SK-N-MC (cell line): ENCODE data around the gene TBC1D1.
A peak's percentile ranks its signal among the peaks of the same experiment; 100 is the strongest.

Experiments
- DNase-seq: peaks from one replicate; pipeline ENCODE4 v3.0.0-alpha.2; 2011; ENCODE audit warnings: low read depth, low spot score
- H3K27ac ChIP-seq: fragments of 200-600 bp; sonication (generic); 2 replicates; pipeline ENCODE4 v1.5.1; 2016; ENCODE audit warnings: mixed run types
- H3K36me3 ChIP-seq: fragments of 200-600 bp; sonication (generic); 2 replicates; pipeline ENCODE4 v1.6.1; 2017; ENCODE audit warnings: antibody characterized with exemption, low read length, mixed read lengths; ENCODE audit not compliant: insufficient read depth
- H3K4me3 ChIP-seq: fragments of 200-600 bp; sonication (generic); 2 replicates; pipeline ENCODE4 v1.5.1; 2016
- H3K9ac ChIP-seq: fragments of 200-600 bp; sonication (generic); 2 replicates; pipeline ENCODE4 v1.8.0; 2017; ENCODE audit warnings: mixed run types, mixed read lengths; ENCODE audit not compliant: insufficient read length
- H3K9me3 ChIP-seq: fragments of 200-600 bp; sonication (generic); 2 replicates; pipeline ENCODE4 v1.6.1; 2017; ENCODE audit warnings: low read depth, mild to moderate bottlenecking, antibody characterized with exemption, low read length, moderate library complexity, mixed read lengths
- EZH2 ChIP-seq: fragments of 200-600 bp; sonication (generic); IDR thresholded peaks from one replicate; pipeline ENCODE4 v1.6.1; 2017; ENCODE audit warnings: antibody characterized with exemption
- FOXP2 ChIP-seq: optimal IDR thresholded peaks from 2 replicates; pipeline ENCODE3; 2011; ENCODE audit warnings: mild to moderate bottlenecking, moderate library complexity; ENCODE audit not compliant: insufficient read depth; ENCODE audit errors: extremely low read length, control extremely low read depth
- POLR2AphosphoS5 ChIP-seq: IDR thresholded peaks from 2 replicates; pipeline ENCODE4 v1.6.1; 2012; ENCODE audit warnings: mild to moderate bottlenecking, low read depth, low read length, borderline replicate concordance

TBC1D1 gene

DNA sequence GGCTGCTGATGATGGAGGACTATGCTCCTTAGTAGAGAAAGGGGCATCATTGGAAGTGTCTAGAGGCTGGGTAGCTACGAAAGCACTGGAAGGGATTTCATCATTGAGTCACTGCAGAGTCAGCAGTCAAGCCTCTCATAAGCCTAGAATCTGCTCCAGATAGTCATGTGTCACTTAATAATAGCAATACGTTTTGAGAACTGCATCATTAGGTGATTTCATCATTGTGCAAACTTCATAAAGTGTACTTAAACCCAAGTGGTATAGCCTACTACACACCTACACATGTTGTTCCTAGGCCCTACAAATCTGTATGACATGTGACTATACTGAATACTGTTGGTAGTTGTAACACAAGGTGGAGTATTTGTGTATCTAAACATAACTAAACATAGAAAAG lies 234.9 kb downstream of the TBC1D1 start:
- no peak for DNase-seq
- no peak overlapping the region for H3K9ac ChIP-seq
- H3K9me3 ChIP-seq, result no peaks in the 10 kb centered on the region
- TF ChIP-seq FOXP2, result no peak
- TF ChIP-seq EZH2, result no peak
- no peak for TF ChIP-seq POLR2AphosphoS5
- H3K4me3 ChIP-seq, result no peak overlapping the region
- no peak overlapping the region for H3K27ac ChIP-seq
- H3K36me3 ChIP-seq, result no peaks in the 10 kb centered on the region

DNA sequence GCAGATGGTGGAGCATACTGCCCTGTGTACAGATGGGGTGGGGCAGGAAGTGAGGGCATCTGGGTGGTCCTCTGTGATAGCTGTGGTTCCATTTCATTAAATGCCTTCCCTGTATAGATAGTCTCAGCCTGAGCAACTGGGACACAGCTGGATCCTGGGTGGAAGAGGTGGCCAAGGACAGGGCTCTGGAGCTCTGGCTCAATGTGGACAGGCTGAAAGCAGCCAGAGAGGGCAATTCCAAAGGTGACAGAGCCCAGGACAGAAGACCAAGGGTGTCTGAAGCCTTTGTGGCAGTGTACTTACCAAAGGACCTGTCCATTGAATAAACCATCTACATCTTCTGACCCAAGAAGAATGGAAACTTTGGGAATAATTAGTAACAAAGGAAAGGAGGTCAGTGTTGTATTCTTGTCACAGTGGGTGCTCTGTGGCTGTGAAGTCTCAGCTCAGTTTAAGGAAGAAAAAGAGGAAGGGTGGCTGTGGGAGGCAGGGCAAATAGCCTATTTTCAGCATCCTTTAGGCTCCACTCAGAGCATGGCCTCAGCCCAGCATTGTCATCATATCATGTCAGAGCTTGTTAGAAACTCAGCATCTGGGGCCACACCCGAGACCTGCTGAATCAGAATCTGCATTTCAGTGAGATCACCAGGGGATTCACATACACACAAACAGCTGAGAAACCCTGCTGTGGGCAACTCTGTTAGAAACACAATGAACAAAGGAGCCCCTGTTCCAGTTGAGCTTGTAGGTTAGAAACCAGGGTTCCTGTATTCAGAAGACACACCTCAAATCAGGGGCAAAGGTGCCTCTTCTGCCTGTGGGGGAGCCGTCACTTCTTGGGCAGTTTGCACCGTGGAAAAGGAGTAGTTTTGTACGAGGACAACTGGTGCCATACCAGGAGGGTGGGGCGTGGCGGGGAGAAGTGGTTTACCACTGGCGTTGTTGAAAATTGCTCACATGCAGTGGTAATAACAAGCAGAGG lies 237.9 kb downstream of the TBC1D1 start:
- Histone ChIP-seq H3K9ac (no peak overlapping the region), H3K36me3 (no peaks in the 10 kb centered on the region), H3K9me3 (no peaks in the 10 kb centered on the region), H3K4me3 (no peak overlapping the region), H3K27ac (no peak overlapping the region)
- no peak for TF ChIP-seq FOXP2
- no peak for TF ChIP-seq POLR2AphosphoS5
- no peak for DNase-seq

- TF ChIP-seq POLR2AphosphoS5 (no peak), EZH2 (no peak), FOXP2 (no peak)
- H3K36me3 ChIP-seq, result no peaks in the 10 kb centered on the region
- DNase-seq, result no peak
- no peaks in the 10 kb centered on the region for H3K9me3 ChIP-seq
- H3K9ac ChIP-seq, result no peak overlapping the region
- H3K4me3 ChIP-seq, result no peak overlapping the region
- H3K27ac ChIP-seq, result no peak overlapping the region
These were observed 238.8 kb downstream of the TBC1D1 start for GRCh38 chr4:38129460-38130227.

DNA sequence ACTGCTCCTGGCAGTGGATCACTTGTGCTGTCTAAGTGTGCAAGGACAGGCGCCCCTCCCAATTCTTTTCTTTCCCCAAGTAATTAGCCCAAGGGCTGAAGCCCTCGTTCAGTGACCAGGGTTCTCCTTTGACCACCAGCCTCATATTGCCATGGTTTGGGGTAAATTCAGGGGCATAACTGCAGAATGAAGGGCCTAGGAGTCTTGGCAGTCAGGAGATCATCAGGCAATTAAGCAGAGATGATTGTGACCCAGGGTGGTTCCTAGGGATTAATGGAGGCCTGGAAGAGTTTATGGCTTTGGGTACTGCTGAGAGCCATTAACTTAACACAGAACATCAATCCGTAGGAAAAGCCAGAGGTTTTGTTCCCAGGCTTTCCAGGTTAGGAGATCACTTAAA lies 240.0 kb downstream of the TBC1D1 start:
- Histone ChIP-seq H3K9ac (no peak overlapping the region), H3K27ac (no peak overlapping the region)

GRCh38 chr4:38131371-38132091 lies 240.6 kb downstream of the TBC1D1 start:
- peak overlapping the region; percentile 93 for H3K27ac ChIP-seq
- TF ChIP-seq EZH2 (no peak), FOXP2 (no peak), POLR2AphosphoS5 (no peak)
- H3K9me3 ChIP-seq, result no peaks in the 10 kb centered on the region
- H3K36me3 ChIP-seq, result no peaks in the 10 kb centered on the region
- DNase-seq, result no peak
- H3K4me3 ChIP-seq, result peak overlapping the region; percentile 61
- H3K9ac ChIP-seq, result peak overlapping the region; percentile 20

More for the DNA sequence above, 240.0 kb downstream of the TBC1D1 start:
- Histone ChIP-seq H3K36me3 (no peaks in the 10 kb centered on the region), H3K9me3 (no peaks in the 10 kb centered on the region), H3K4me3 (no peak overlapping the region)
- DNase-seq, result no peak
- TF ChIP-seq EZH2 (no peak), FOXP2 (no peak), POLR2AphosphoS5 (no peak)

DNA sequence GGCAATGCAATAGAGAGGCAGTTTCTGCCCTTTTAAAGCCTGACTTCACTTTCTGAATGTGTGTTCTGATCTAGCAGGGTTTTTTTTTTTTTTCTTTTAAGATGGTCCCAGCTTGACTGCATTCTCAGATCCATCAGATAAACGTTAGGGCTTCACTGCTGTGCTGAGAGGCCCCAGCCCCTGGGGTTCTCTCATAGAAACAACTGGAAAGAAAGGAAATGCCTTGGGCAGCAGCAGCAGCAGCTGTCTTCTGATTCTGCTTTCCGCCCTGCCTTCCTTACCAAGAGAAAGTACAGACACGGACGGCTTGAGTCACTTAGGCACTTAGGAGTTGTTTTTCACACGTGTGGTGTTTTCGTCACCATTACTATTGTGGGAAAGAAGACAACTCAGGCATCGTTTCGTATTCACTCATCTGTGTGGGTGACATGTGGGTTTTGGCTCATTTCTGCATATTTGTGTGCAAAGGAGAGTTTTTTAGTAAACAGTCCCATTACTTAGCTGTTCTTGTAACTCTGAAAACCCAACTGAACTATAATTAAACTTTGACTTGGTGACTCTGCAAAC lies 241.3 kb downstream of the TBC1D1 start:
- Histone ChIP-seq H3K27ac (peak overlapping the region; percentile 93), H3K9ac (no peak overlapping the region), H3K36me3 (no peaks in the 10 kb centered on the region), H3K4me3 (peak overlapping the region; percentile 61), H3K9me3 (no peaks in the 10 kb centered on the region)
- TF ChIP-seq POLR2AphosphoS5, result no peak; the same call in 1 of the 2 replicates
- TF ChIP-seq EZH2, result no peak
- TF ChIP-seq FOXP2, result peak; percentile 26
- peak; percentile 81 for DNase-seq

GRCh38 chr4:38132843-38133662 lies 242.2 kb downstream of the TBC1D1 start:
- peak overlapping the region; percentile 93; the same call in 1 of the 2 replicates for H3K27ac ChIP-seq
- no peak overlapping the region for H3K4me3 ChIP-seq
- H3K36me3 ChIP-seq, result no peaks in the 10 kb centered on the region
- H3K9ac ChIP-seq, result no peak overlapping the region
- no peak for TF ChIP-seq EZH2
- no peak for TF ChIP-seq POLR2AphosphoS5
- no peak for TF ChIP-seq FOXP2
- H3K9me3 ChIP-seq, result no peaks in the 10 kb centered on the region
- DNase-seq, result no peak
